ENCODE measurements around the gene ATF5.

Gene ATF5

DNA sequence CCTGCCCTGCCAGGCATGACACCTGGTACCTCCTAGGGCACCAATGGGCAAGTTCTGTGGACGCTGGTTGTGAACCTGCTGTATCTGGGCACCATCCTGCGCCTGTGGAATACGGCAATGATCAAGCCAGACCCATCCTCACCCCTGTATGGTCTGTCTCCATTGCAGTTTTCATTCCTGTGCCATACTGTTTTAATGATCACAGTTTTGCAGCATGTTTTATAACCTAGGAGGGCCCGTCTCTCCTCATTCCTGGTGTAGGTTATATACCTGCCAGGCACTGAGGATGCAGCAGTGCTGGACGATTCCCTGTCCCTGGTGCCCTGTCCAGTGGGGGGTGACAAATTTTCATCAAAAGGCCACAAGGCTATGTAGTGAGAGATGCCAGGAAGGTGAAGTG is 45.9 kb upstream of the ATF5 start:
- peaks cover 8% of the 10 kb centered on the region; the same call in 1 of the 2 replicates for H3K36me3 ChIP-seq (ENCODE audit: low read length)
- no peak overlapping the region for H2AFZ ChIP-seq (ENCODE audit: low read depth, low read length, severe bottlenecking)
- H3K9me2 ChIP-seq (replicated peaks; ENCODE audit: insufficient read depth, low read length) = no peaks in the 10 kb centered on the region
- no peaks in the 10 kb centered on the region for H3K27me3 ChIP-seq (ENCODE audit: low read length)
- TF ChIP-seq, protein P1, sequence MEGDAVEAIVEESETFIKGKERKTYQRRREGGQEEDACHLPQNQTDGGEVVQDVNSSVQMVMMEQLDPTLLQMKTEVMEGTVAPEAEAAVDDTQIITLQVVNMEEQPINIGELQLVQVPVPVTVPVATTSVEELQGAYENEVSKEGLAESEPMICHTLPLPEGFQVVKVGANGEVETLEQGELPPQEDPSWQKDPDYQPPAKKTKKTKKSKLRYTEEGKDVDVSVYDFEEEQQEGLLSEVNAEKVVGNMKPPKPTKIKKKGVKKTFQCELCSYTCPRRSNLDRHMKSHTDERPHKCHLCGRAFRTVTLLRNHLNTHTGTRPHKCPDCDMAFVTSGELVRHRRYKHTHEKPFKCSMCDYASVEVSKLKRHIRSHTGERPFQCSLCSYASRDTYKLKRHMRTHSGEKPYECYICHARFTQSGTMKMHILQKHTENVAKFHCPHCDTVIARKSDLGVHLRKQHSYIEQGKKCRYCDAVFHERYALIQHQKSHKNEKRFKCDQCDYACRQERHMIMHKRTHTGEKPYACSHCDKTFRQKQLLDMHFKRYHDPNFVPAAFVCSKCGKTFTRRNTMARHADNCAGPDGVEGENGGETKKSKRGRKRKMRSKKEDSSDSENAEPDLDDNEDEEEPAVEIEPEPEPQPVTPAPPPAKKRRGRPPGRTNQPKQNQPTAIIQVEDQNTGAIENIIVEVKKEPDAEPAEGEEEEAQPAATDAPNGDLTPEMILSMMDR (IDR thresholded peaks at IDR 0.05; ENCODE audit: insufficient read depth, low read length, poor library complexity, severe bottlenecking) = no peak
- no peak for TF ChIP-seq EZH2phosphoT487 (conservative IDR thresholded peaks at IDR 0.05; ENCODE audit: low read length)
- H4K20me1 ChIP-seq (ENCODE audit: low read depth, low read length) = no peaks in the 10 kb centered on the region
- no peaks in the 10 kb centered on the region for H3K79me2 ChIP-seq (ENCODE audit: insufficient read depth, low read length)
- H3K4me3 ChIP-seq (ENCODE audit: insufficient read depth, low read length, poor library complexity, severe bottlenecking) = no peak overlapping the region
- H3K27ac ChIP-seq (ENCODE audit: low read depth, low read length) = no peak overlapping the region
- H3F3A ChIP-seq (ENCODE audit: insufficient read depth) = peaks cover 7% of the 10 kb centered on the region; the same call in 1 of the 2 replicates
- H3K4me2 ChIP-seq (ENCODE audit: low read depth, low read length, poor library complexity, severe bottlenecking) = no peak overlapping the region
- H3K9ac ChIP-seq (ENCODE audit: low read length) = no peak overlapping the region
- H3K9me3 ChIP-seq (ENCODE audit: insufficient read depth, low read length) = no peaks in the 10 kb centered on the region

DNA sequence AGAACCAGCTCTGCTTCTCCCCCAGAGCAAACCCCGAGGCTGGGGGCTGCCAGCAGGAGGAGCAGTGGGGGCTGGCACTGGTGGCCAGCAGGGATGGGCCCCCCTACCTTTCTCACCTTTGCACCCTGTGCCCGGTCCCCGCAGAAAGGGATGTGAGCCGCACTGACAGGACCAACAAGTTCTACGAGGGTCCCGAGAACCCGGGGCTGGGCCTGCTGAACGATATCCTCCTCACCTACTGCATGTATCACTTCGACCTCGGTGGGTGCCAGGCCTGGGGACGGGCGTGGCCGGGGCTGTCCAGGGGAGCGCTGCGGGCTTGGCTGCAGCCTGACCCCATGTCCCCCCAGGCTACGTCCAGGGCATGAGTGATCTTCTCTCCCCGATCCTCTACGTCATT is 44.9 kb upstream of the ATF5 start:
- H3K36me3 ChIP-seq (ENCODE audit: low read length) = peaks cover 8% of the 10 kb centered on the region; the same call in 1 of the 2 replicates
- no peak overlapping the region for H3K4me3 ChIP-seq (ENCODE audit: insufficient read depth, low read length, poor library complexity, severe bottlenecking)
- TF ChIP-seq EZH2phosphoT487 (conservative IDR thresholded peaks at IDR 0.05; ENCODE audit: low read length) = no peak
- TF ChIP-seq, protein P1 (IDR thresholded peaks at IDR 0.05; ENCODE audit: insufficient read depth, low read length, poor library complexity, severe bottlenecking) = no peak
- no peaks in the 10 kb centered on the region for H3K9me3 ChIP-seq (ENCODE audit: insufficient read depth, low read length)
- H3K9me2 ChIP-seq (replicated peaks; ENCODE audit: insufficient read depth, low read length) = no peaks in the 10 kb centered on the region
- H3K27ac ChIP-seq (ENCODE audit: low read depth, low read length) = no peak overlapping the region
- H3F3A ChIP-seq (ENCODE audit: insufficient read depth) = peaks cover 7% of the 10 kb centered on the region; the same call in 1 of the 2 replicates
- no peak overlapping the region for H2AFZ ChIP-seq (ENCODE audit: low read depth, low read length, severe bottlenecking)
- no peaks in the 10 kb centered on the region for H4K20me1 ChIP-seq (ENCODE audit: low read depth, low read length)
- H3K9ac ChIP-seq (ENCODE audit: low read length) = no peak overlapping the region
- no peak overlapping the region for H3K4me2 ChIP-seq (ENCODE audit: low read depth, low read length, poor library complexity, severe bottlenecking)
- H3K27me3 ChIP-seq (ENCODE audit: low read length) = no peaks in the 10 kb centered on the region
- no peaks in the 10 kb centered on the region for H3K79me2 ChIP-seq (ENCODE audit: insufficient read depth, low read length)

DNA sequence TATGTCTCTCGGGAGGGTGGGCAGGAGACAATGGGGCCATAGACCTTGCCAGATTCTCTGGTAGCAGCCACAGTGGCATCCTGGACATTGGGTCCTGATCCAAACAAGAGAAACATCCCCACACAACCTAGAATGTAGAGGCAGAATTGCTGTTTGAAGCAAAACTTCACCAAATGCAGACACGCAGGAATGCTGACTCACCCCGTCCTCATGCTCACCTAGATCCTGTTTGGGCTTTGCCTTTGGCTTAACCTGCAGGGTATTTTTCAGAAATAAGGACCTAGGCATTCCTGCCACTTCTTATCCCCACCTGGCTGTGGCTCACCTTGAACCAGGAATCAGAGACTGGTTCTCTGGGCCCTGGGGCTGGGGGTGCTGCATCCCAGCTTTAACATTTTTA is 44.2 kb upstream of the ATF5 start:
- no peak overlapping the region for H3K9ac ChIP-seq (ENCODE audit: low read length)

More for the DNA sequence above, 44.2 kb upstream of the ATF5 start:
- Histone ChIP-seq H3F3A (ENCODE audit: insufficient read depth) (peaks cover 7% of the 10 kb centered on the region; the same call in 1 of the 2 replicates), H3K27ac (ENCODE audit: low read depth, low read length) (no peak overlapping the region), H3K79me2 (ENCODE audit: insufficient read depth, low read length) (no peaks in the 10 kb centered on the region), H2AFZ (ENCODE audit: low read depth, low read length, severe bottlenecking) (no peak overlapping the region), H3K36me3 (ENCODE audit: low read length) (peaks cover 8% of the 10 kb centered on the region; the same call in 1 of the 2 replicates), H3K4me3 (ENCODE audit: insufficient read depth, low read length, poor library complexity, severe bottlenecking) (no peak overlapping the region), H3K4me2 (ENCODE audit: low read depth, low read length, poor library complexity, severe bottlenecking) (no peak overlapping the region), H3K9me2 (replicated peaks; ENCODE audit: insufficient read depth, low read length) (no peaks in the 10 kb centered on the region), H3K27me3 (ENCODE audit: low read length) (no peaks in the 10 kb centered on the region), H4K20me1 (ENCODE audit: low read depth, low read length) (no peaks in the 10 kb centered on the region), H3K9me3 (ENCODE audit: insufficient read depth, low read length) (no peaks in the 10 kb centered on the region)
- TF ChIP-seq, protein P1 (IDR thresholded peaks at IDR 0.05; ENCODE audit: insufficient read depth, low read length, poor library complexity, severe bottlenecking) = no peak
- no peak for TF ChIP-seq EZH2phosphoT487 (conservative IDR thresholded peaks at IDR 0.05; ENCODE audit: low read length)

Data from SU-DHL-6 (cell line).